ENCODE measurements around the gene FCGR3A.
"Not testable (repeated sequence)": the region's sequence is repeated elsewhere in the genome, so short reads cannot be mapped to it uniquely, and the experiment has no call there.

GRCh38 chr1:161538925-161539479, 10.6 kb downstream of the FCGR3A start:
- TF ChIP-seq CTCF (IDR thresholded peaks at IDR 0.05; ENCODE audit: insufficient read depth, low read length); GABPA (IDR thresholded peaks at IDR 0.05; ENCODE audit: low read depth): not testable (repeated sequence)

Measured in HL-60 (cell line).